HCT116 (cell line): ENCODE measurements around the gene PRR12. TPM values are rescaled to one million over a fixed set of nuclear protein-coding genes. Genes with fewer than 3 reads are reported as not detected.

Source experiments
- ATAC-seq: fragments of 200-7000 bp; cut with Tn5 transposase; 2 replicates; pipeline ENCODE4 v1.9.1; 2020; ENCODE audit warnings: mild to moderate bottlenecking, moderate library complexity
- BruUV-seq: library from RNA; stranded (reverse); fragments of 400-500 nt; replicated peaks from 2 replicates; lab custom pipeline; 2021; lab: Mats Ljungman, UMichigan
- CTCF ChIA-PET: fragments of 300-600 bp; sonication (Branson Sonifier 250); formaldehyde crosslinking; loops from one replicate; lab custom pipeline; 2021; ENCODE audit warnings: antibody characterized with exemption; lab: Charles Lee
- POLR2A ChIA-PET: fragments of 300-600, 350-600 bp; sonication (Branson Sonifier 250); formaldehyde crosslinking; loops from one replicate; lab custom pipeline; 2021; ENCODE audit warnings: antibody characterized with exemption; lab: Charles Lee
- RAD21 ChIA-PET, 2 experiments: fragments of 300-600 bp; sonication (Branson Sonifier 250); formaldehyde crosslinking; loops; one replicate each; lab custom pipeline; 2023; ENCODE audit warnings: low total read pairs in 2 of 2; ENCODE audit not compliant: uncharacterized antibody in 2 of 2, unreplicated experiment in 2 of 2, low non-redundant PET in 1 of 2; lab: Charles Lee
- DNase-seq: peaks from one replicate; pipeline ENCODE4 v3.0.0-alpha.2; 2010; ENCODE audit warnings: low read depth, low spot score
- H2AFZ ChIP-seq: fragments of 200-600 bp; shearing (Covaris generic), sonication (generic); 2 replicates; pipeline ENCODE4 v1.6.1; 2017; ENCODE audit warnings: low read depth, mixed run types, mixed read lengths, antibody characterized with exemption, low read length; ENCODE audit not compliant: poor library complexity, severe bottlenecking
- H3K27ac ChIP-seq: 2 replicates; pipeline ENCODE4 v1.5.1; 2012; ENCODE audit warnings: low read depth, low read length
- H3K27me3 ChIP-seq: fragments of 200-600 bp; sonication (generic); 2 replicates; pipeline ENCODE4 v1.6.1; 2016; ENCODE audit warnings: mixed run types, low read length, mixed read lengths; ENCODE audit not compliant: insufficient read depth
- H3K36me3 ChIP-seq, 2 experiments: fragments of 200-500 bp in 1 of 2; fragments of 200-600 bp in 1 of 2; sonication (Bioruptor generic) in 1 of 2; sonication (generic) in 1 of 2; 2 replicates each; pipeline versions ENCODE4 v1.5.1 to v1.6.1; 2014 to 2016; ENCODE audit warnings: low read length in 2 of 2, inconsistent platforms in 1 of 2, mixed read lengths in 1 of 2, mixed run types in 1 of 2; ENCODE audit not compliant: insufficient read depth in 2 of 2, control insufficient read depth in 1 of 2
- H3K4me1 ChIP-seq, 2 experiments: fragments of 200-600 bp in 1 of 2; sonication (generic) in 1 of 2; 2 replicates each; pipeline versions ENCODE4 v1.5.1 to v1.6.1; 2012 to 2017; ENCODE audit warnings: low read length in 2 of 2, inconsistent platforms in 1 of 2, mild to moderate bottlenecking in 1 of 2, mixed read lengths in 1 of 2, mixed run types in 1 of 2, moderate library complexity in 1 of 2; ENCODE audit not compliant: insufficient read depth in 2 of 2, control insufficient read depth in 1 of 2
- H3K4me2 ChIP-seq: fragments of 200-600 bp; sonication (generic); 2 replicates; pipeline ENCODE4 v1.6.1; 2017; ENCODE audit warnings: mixed run types, low read length, mixed read lengths
- H3K4me3 ChIP-seq, 2 experiments: fragments of 200-600 bp in 1 of 2; sonication (generic) in 1 of 2; replicated peaks in 1 of 2; 2 replicates each; pipeline ENCODE4 v1.5.1; 2011 to 2016; ENCODE audit warnings: low read length in 2 of 2, control low read depth in 1 of 2, low read depth in 1 of 2, mild to moderate bottlenecking in 1 of 2, mixed read lengths in 1 of 2, mixed run types in 1 of 2
- H3K79me2 ChIP-seq: fragments of 200-600 bp; sonication (generic); 2 replicates; pipeline ENCODE4 v1.6.1; 2017; ENCODE audit warnings: mild to moderate bottlenecking, mixed run types, low read length, moderate library complexity, mixed read lengths; ENCODE audit not compliant: insufficient read depth
- H3K9ac ChIP-seq: fragments of 200-600 bp; sonication (generic); 2 replicates; pipeline ENCODE4 v1.6.1; 2016; ENCODE audit warnings: low read length, mixed read lengths
- H3K9me2 ChIP-seq: fragments of 200-600 bp; sonication (generic), shearing (Covaris generic); 2 replicates; pipeline ENCODE4 v1.6.1; 2017; ENCODE audit warnings: mixed run types, mild to moderate bottlenecking, moderate library complexity; ENCODE audit not compliant: insufficient read depth
- H3K9me3 ChIP-seq, 2 experiments: fragments of 200-500 bp in 1 of 2; fragments of 200-600 bp in 1 of 2; sonication (Bioruptor generic) in 1 of 2; sonication (generic) in 1 of 2; 2 replicates each; pipeline ENCODE4 v1.6.1; 2014 to 2017; ENCODE audit warnings: low read length in 2 of 2, mixed read lengths in 2 of 2, inconsistent platforms in 1 of 2, low read depth in 1 of 2, mild to moderate bottlenecking in 1 of 2, mixed run types in 1 of 2, moderate library complexity in 1 of 2; ENCODE audit not compliant: control insufficient read depth in 1 of 2, insufficient read depth in 1 of 2
- H4K20me1 ChIP-seq: fragments of 200-600 bp; sonication (generic), shearing (Covaris generic); 2 replicates; pipeline ENCODE4 v1.6.1; 2017; ENCODE audit warnings: mixed run types, mild to moderate bottlenecking, moderate library complexity; ENCODE audit not compliant: insufficient read depth
- CBX3 ChIP-seq: IDR thresholded peaks from 2 replicates; pipeline ENCODE4 v1.6.1; 2012; ENCODE audit warnings: low read depth
- ELF1 ChIP-seq: IDR thresholded peaks from 2 replicates; pipeline ENCODE4 v1.6.1; 2012; ENCODE audit warnings: low read depth, borderline replicate concordance
- EZH2 ChIP-seq: fragments of 200-600 bp; sonication (generic); IDR thresholded peaks from 2 replicates; pipeline ENCODE4 v1.6.1; 2017; ENCODE audit warnings: antibody characterized with exemption, mixed run types
- EZH2phosphoT487 ChIP-seq: fragments of 200-600 bp; IDR thresholded peaks from 2 replicates; pipeline ENCODE4 v1.6.1; 2018; ENCODE audit warnings: antibody characterized with exemption, borderline replicate concordance
- JUND ChIP-seq: IDR thresholded peaks from 2 replicates; pipeline ENCODE4 v1.6.1; 2012
- POLR2A ChIP-seq: IDR thresholded peaks from 2 replicates; pipeline ENCODE4 v1.7.0; 2011; ENCODE audit warnings: borderline replicate concordance; ENCODE audit not compliant: insufficient read depth, insufficient read length; ENCODE audit errors: extremely low read depth
- SRF ChIP-seq: IDR thresholded peaks from 2 replicates; pipeline ENCODE4 v1.6.1; 2012; ENCODE audit warnings: low read depth
- TCF7L2 ChIP-seq: IDR thresholded peaks from 2 replicates; pipeline ENCODE4 v1.7.0; 2011; ENCODE audit warnings: borderline replicate concordance, inconsistent platforms; ENCODE audit not compliant: insufficient read depth, insufficient read length; ENCODE audit errors: extremely low read depth
- YY1 ChIP-seq: IDR thresholded peaks from 2 replicates; pipeline ENCODE4 v1.6.1; 2011; ENCODE audit warnings: low read length, low read depth, moderate library complexity, mild to moderate bottlenecking; ENCODE audit not compliant: insufficient replicate concordance; ENCODE audit errors: extremely low read depth
- ZFX ChIP-seq: fragments of 450-650 bp; IDR thresholded peaks from 2 replicates; pipeline ENCODE4 v1.6.1; 2017
- intact Hi-C: fragments of 100-400 bp; cut with micrococcal nuclease; formaldehyde crosslinking; loops from 2 replicates; pipeline ENCODE4 v1.10.0; 2022
- total RNA-seq: library from RNA; stranded (reverse); gene quantifications from one replicate; pipeline ENCODE4 v1.2.1, GENCODE V29; 2021; ENCODE audit not compliant: unreplicated experiment
- TF ChIP-seq, protein P1 (sequence below), 3 experiments: fragments of 200-600 bp in 1 of 3; sonication (generic) in 1 of 3; IDR thresholded peaks in 2 of 3; conservative IDR thresholded peaks in 1 of 3; 2 replicates each; pipeline ENCODE4 v1.5.1; 2012 to 2017; ENCODE audit warnings: low read depth in 2 of 3, low read length in 2 of 3, antibody characterized with exemption in 1 of 3, borderline replicate concordance in 1 of 3, control low read depth in 1 of 3, mild to moderate bottlenecking in 1 of 3, mixed read lengths in 1 of 3, mixed run types in 1 of 3, moderate library complexity in 1 of 3; ENCODE audit not compliant: insufficient read depth in 1 of 3
- TF ChIP-seq, protein P2 (sequence below): IDR thresholded peaks from 2 replicates; pipeline ENCODE4 v1.6.1; 2012; ENCODE audit warnings: low read depth

PRR12 gene
- total RNA-seq, 1 experiment from 2014 or later: 26.9 TPM

DNA sequence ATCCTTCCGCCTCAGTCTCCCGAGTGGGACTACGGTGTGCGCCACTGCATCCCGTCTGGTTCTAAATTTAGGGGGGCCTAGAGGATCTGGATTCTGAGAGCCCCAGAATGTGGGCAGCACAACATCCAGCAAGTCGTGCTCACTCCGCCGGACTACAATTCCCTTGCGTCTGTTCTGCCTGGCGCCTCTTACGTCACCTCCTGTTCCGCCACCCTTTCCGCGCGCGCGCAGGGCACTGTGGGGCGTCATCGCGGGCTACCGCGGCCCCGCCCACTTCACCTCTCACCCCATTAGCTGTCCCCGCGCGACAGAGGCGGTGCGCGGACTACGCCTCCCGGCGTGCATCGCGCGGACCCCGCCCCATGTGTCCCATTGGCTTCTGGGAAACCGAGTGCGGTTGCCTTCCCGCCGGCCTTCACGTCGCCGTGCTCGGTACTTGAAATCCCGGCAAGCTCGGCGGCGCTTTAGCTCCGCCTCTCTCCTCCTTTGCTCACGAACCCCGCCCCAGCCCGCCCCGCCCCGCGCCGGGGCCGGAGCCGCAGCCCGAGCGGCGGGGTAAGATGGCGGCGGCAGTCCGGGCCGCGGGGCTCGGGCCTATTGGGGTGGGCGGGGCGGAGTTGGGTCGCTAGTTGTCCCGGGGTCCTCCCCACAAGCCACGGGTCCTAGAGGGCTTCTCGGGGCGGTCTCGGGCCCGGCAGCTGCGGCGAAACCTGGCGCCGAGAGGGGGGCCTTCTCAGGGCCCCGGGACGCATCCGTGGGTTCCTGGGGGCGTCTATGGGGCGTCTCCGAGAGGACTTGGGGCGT is 50.9 kb downstream of the PRR12 start, which contains the start of gene SCAF1 (continued):
- TF ChIP-seq YY1 (peak; percentile 90), ELF1 (no peak; the same call in 1 of the 2 replicates), TCF7L2 (peak; percentile 25), EZH2 (no peak), SRF (peak; percentile 77), POLR2A (peak; percentile 60), EZH2phosphoT487 (no peak), CBX3 (no peak)
- TF ChIP-seq, protein P1, sequence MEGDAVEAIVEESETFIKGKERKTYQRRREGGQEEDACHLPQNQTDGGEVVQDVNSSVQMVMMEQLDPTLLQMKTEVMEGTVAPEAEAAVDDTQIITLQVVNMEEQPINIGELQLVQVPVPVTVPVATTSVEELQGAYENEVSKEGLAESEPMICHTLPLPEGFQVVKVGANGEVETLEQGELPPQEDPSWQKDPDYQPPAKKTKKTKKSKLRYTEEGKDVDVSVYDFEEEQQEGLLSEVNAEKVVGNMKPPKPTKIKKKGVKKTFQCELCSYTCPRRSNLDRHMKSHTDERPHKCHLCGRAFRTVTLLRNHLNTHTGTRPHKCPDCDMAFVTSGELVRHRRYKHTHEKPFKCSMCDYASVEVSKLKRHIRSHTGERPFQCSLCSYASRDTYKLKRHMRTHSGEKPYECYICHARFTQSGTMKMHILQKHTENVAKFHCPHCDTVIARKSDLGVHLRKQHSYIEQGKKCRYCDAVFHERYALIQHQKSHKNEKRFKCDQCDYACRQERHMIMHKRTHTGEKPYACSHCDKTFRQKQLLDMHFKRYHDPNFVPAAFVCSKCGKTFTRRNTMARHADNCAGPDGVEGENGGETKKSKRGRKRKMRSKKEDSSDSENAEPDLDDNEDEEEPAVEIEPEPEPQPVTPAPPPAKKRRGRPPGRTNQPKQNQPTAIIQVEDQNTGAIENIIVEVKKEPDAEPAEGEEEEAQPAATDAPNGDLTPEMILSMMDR (IDR thresholded peaks at IDR 0.05 in 2 of 3, conservative IDR thresholded peaks at IDR 0.05 in 1 of 3; ENCODE audit: borderline replicate concordance in 1 of 3, insufficient read depth in 1 of 3, low read depth in 2 of 3, low read length in 2 of 3): no peak

DNA sequence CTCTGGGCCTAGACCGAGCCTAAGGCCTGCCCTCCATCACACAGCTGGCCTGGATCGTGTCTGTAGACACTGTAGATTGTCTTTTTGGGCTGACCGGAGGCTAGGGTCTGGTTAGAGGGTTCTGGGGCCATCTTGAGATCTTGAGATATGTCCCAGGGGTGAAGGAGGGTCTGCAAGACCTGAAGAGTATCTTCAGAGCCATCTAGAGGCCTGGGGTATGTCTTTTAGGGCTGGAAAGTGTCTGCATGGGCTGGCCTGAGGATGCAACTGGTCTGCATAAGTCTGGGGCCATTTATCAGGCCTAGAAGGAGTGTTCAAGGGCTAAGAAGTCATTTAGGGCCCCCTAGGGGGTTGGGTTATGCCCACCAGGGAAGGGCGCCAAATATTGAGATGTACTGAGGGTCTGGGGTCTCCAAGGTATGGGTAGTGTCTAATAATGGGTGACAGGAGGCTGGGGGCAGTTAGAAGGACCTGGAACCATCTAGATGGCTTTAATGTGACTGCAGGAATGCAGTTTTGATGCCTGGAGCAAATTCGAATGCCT is 51.6 kb downstream of the PRR12 start:
- BruUV-seq: no TSS peak
- Histone ChIP-seq H3K9me3 (no peaks in the 10 kb centered on the region), H2AFZ (no peak overlapping the region), H3K4me1 (peaks cover 15 to 37% of the 10 kb centered on the region in 2 experiments), H4K20me1 (no peaks in the 10 kb centered on the region), H3K36me3 (peaks cover 13 to 16% of the 10 kb centered on the region in 2 experiments; a peak in 3 of 4 replicates), H3K27me3 (no peaks in the 10 kb centered on the region), H3K27ac (peak overlapping the region; percentile 90), H3K4me3 (peak overlapping the region; percentile 75 to 92), H3K79me2 (peaks cover 64% of the 10 kb centered on the region), H3K9ac (peak overlapping the region; percentile 99), H3K9me2 (no peaks in the 10 kb centered on the region), H3K4me2 (peak overlapping the region; percentile 81)
- ChIA-PET RAD21 (no interaction called here), POLR2A (interaction anchor here (0.6 to 3.0 kb wide), 7 partner anchors 14 to 147 kb away, joined by 3 to 92 read pairs (median 4); partner anchors contain the start of genes BCL2L12, IRF3, PRMT1 and RPS11), CTCF (interaction anchor here (1.0 to 1.1 kb wide), 2 partner anchors 22 to 33 kb away, joined by 3 read pairs; no protein-coding TSS in a partner anchor)
- no peak for ATAC-seq
- no peak for DNase-seq
- TF ChIP-seq ZFX (peak; percentile 42), JUND (no peak)
- TF ChIP-seq, protein P2, sequence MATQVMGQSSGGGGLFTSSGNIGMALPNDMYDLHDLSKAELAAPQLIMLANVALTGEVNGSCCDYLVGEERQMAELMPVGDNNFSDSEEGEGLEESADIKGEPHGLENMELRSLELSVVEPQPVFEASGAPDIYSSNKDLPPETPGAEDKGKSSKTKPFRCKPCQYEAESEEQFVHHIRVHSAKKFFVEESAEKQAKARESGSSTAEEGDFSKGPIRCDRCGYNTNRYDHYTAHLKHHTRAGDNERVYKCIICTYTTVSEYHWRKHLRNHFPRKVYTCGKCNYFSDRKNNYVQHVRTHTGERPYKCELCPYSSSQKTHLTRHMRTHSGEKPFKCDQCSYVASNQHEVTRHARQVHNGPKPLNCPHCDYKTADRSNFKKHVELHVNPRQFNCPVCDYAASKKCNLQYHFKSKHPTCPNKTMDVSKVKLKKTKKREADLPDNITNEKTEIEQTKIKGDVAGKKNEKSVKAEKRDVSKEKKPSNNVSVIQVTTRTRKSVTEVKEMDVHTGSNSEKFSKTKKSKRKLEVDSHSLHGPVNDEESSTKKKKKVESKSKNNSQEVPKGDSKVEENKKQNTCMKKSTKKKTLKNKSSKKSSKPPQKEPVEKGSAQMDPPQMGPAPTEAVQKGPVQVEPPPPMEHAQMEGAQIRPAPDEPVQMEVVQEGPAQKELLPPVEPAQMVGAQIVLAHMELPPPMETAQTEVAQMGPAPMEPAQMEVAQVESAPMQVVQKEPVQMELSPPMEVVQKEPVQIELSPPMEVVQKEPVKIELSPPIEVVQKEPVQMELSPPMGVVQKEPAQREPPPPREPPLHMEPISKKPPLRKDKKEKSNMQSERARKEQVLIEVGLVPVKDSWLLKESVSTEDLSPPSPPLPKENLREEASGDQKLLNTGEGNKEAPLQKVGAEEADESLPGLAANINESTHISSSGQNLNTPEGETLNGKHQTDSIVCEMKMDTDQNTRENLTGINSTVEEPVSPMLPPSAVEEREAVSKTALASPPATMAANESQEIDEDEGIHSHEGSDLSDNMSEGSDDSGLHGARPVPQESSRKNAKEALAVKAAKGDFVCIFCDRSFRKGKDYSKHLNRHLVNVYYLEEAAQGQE: no peak
- intact Hi-C loops: loop anchor here (1.0 kb wide), 1 partner anchor 22 kb away; no protein-coding TSS in a partner anchor
